PC-3 (cell line): Measurements from ENCODE around the gene PKD1L1. TPM values are rescaled to one million over a fixed set of nuclear protein-coding genes. Genes with fewer than 3 reads are reported as not detected.

ENCODE experiments used
- ATAC-seq: fragments of 200-7000 bp; cut with Tn5 transposase; 2 replicates; pipeline ENCODE4 v1.9.1; 2020; ENCODE audit warnings: mild to moderate bottlenecking, moderate library complexity
- BruUV-seq: library from RNA; stranded (reverse); fragments of 400-500 nt; replicated peaks from 2 replicates; lab custom pipeline; 2021; lab: Mats Ljungman, UMichigan
- CTCF ChIA-PET: fragments of 300-600 bp; sonication (Branson Sonifier 250); formaldehyde crosslinking; loops from one replicate; lab custom pipeline; 2022; ENCODE audit warnings: antibody characterized with exemption; lab: Charles Lee
- POLR2A ChIA-PET: fragments of 300-600 bp; sonication (Branson Sonifier 250); formaldehyde crosslinking; loops from one replicate; lab custom pipeline; 2022; ENCODE audit warnings: antibody characterized with exemption; ENCODE audit not compliant: unreplicated experiment; lab: Charles Lee
- DNase-seq: peaks from one replicate; pipeline ENCODE4 v3.0.0-alpha.2; 2015
- H2AFZ ChIP-seq: fragments of 300-600 bp; sonication (generic); 2 replicates; pipeline ENCODE4 v1.6.0; 2016; ENCODE audit warnings: antibody characterized with exemption, low read length
- H3F3A ChIP-seq: fragments of 300-600 bp; sonication (generic); one replicate; pipeline ENCODE4 v1.6.0; 2017; ENCODE audit warnings: antibody characterized with exemption, low read length, control low read depth, mild to moderate bottlenecking; ENCODE audit not compliant: unreplicated experiment
- H3K27ac ChIP-seq: fragments of 300-600 bp; sonication (generic); 2 replicates; pipeline ENCODE4 v1.5.1; 2016; ENCODE audit warnings: mild to moderate bottlenecking, low read length
- H3K27me3 ChIP-seq: fragments of 300-600 bp; sonication (generic); 2 replicates; pipeline ENCODE4 v1.6.1; 2016; ENCODE audit warnings: low read length, mixed read lengths
- H3K36me3 ChIP-seq: fragments of 300-600 bp; sonication (generic); 2 replicates; pipeline ENCODE4 v1.6.1; 2016; ENCODE audit warnings: low read depth, mixed run types, low read length, mixed read lengths
- H3K4me1 ChIP-seq: fragments of 300-600 bp; sonication (generic); 2 replicates; pipeline ENCODE4 v1.5.1; 2016; ENCODE audit warnings: low read length; ENCODE audit not compliant: insufficient read depth
- H3K4me2 ChIP-seq: fragments of 300-600 bp; sonication (generic); 2 replicates; pipeline ENCODE4 v1.6.0; 2016; ENCODE audit warnings: low read length
- H3K4me3 ChIP-seq: fragments of 300-600 bp; sonication (generic); 2 replicates; pipeline ENCODE4 v1.5.1; 2016; ENCODE audit warnings: mild to moderate bottlenecking, low read length, mixed read lengths
- H3K79me2 ChIP-seq: fragments of 300-600 bp; sonication (generic); 2 replicates; pipeline ENCODE4 v1.6.1; 2017; ENCODE audit warnings: low read length, mixed read lengths
- H3K9ac ChIP-seq: fragments of 300-600 bp; sonication (generic); 2 replicates; pipeline ENCODE4 v1.6.0; 2016; ENCODE audit warnings: mild to moderate bottlenecking, low read length
- H3K9me2 ChIP-seq: fragments of 300-600 bp; sonication (generic); replicated peaks from 2 replicates; pipeline ENCODE4 v1.6.1; 2016; ENCODE audit warnings: mixed run types, low read length, mixed read lengths
- H3K9me3 ChIP-seq: fragments of 300-600 bp; sonication (generic); 2 replicates; pipeline ENCODE4 v1.6.1; 2016; ENCODE audit warnings: low read length, mixed read lengths
- H4K20me1 ChIP-seq: fragments of 300-600 bp; sonication (generic); 2 replicates; pipeline ENCODE4 v1.6.1; 2016; ENCODE audit warnings: low read length, mixed read lengths
- EZH2 ChIP-seq: fragments of 300-600 bp; sonication (generic); IDR thresholded peaks from one replicate; pipeline ENCODE4 v1.6.1; 2017; ENCODE audit warnings: antibody characterized with exemption, mild to moderate bottlenecking, low read length; ENCODE audit not compliant: unreplicated experiment
- EZH2phosphoT487 ChIP-seq: fragments of 300-600 bp; sonication (generic); IDR thresholded peaks from 2 replicates; pipeline ENCODE4 v1.6.1; 2018; ENCODE audit warnings: mild to moderate bottlenecking, antibody characterized with exemption, low read length, borderline replicate concordance
- intact Hi-C: fragments of 100-400 bp; cut with micrococcal nuclease; formaldehyde crosslinking; loops from 2 replicates; pipeline ENCODE4 v1.9.0; 2023
- total RNA-seq: library from RNA; depleted of rRNA; stranded (reverse); fragments of >200 nt; gene quantifications from 2 replicates; pipeline ENCODE4 v1.2.3, GENCODE V29; 2014
- TF ChIP-seq, protein P1 (sequence below): fragments of 300-600 bp; sonication (generic); conservative IDR thresholded peaks from 2 replicates; pipeline ENCODE4 v1.5.1; 2017; ENCODE audit warnings: antibody characterized with exemption, low read depth, mild to moderate bottlenecking, low read length

Gene PKD1L1
- total RNA-seq, 1 experiment from 2014 or later, result 0.04 TPM

DNA sequence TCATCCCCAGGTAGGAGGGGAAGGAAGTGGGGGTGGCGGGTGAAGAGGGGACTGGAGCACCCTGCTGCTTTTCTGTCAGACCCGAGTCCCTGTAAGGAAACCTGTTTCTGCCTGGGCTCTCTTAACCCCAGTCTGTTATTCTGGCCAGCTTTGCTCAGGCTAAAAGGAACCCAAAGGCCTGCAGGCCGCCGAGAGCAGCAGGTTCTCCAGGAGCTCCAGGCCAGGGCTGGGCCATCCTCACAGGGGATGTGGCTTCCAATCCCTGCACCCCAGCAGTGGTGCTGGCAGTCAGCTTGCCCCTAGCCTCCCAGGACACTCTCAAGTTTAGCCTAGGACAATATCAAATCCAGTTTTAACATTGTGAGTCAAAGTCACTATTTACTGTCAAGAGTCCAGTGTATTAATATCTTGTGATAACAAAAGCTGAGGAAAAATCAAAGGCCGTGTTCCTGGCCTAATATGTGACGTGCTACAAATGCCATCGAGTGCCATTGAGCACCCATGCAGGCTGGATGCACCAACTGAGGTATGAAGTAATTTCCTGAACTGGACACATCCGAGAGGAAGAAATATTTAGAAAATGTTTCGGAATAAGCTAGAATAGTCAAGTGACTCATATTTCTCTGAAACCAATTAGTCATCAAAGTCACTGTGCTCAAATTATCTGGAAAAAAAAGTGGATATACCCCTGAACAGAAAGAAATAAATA, 7.0 kb downstream of the PKD1L1 start:
- H3K27ac ChIP-seq, result peak overlapping the region; percentile 52
- peak; percentile 68 for DNase-seq
- H3K9me2 ChIP-seq, result no peaks in the 10 kb centered on the region
- CTCF ChIA-PET, result interaction anchor here (1.0 kb wide), 1 partner anchor 675 kb away, joined by 6 read pairs; no protein-coding TSS in a partner anchor
- H2AFZ ChIP-seq, result peak overlapping the region; percentile 47
- no peaks in the 10 kb centered on the region for H3K27me3 ChIP-seq
- H3K4me3 ChIP-seq, result no peak overlapping the region
- H4K20me1 ChIP-seq, result no peaks in the 10 kb centered on the region
- H3F3A ChIP-seq, result no peaks in the 10 kb centered on the region
- no TSS peak for BruUV-seq
- POLR2A ChIA-PET, result interaction anchor here (0.6 to 0.7 kb wide), 2 partner anchors 11 to 81 kb away, joined by 3 to 6 read pairs; no protein-coding TSS in a partner anchor
- no peaks in the 10 kb centered on the region for H3K9me3 ChIP-seq
- H3K9ac ChIP-seq, result no peak overlapping the region
- peak overlapping the region; percentile 42 for H3K4me2 ChIP-seq
- peaks cover 14% of the 10 kb centered on the region for H3K4me1 ChIP-seq
- peak; percentile 71 for ATAC-seq
- H3K79me2 ChIP-seq, result no peaks in the 10 kb centered on the region
- no peak for TF ChIP-seq EZH2
- TF ChIP-seq EZH2phosphoT487, result no peak
- TF ChIP-seq, protein P1, sequence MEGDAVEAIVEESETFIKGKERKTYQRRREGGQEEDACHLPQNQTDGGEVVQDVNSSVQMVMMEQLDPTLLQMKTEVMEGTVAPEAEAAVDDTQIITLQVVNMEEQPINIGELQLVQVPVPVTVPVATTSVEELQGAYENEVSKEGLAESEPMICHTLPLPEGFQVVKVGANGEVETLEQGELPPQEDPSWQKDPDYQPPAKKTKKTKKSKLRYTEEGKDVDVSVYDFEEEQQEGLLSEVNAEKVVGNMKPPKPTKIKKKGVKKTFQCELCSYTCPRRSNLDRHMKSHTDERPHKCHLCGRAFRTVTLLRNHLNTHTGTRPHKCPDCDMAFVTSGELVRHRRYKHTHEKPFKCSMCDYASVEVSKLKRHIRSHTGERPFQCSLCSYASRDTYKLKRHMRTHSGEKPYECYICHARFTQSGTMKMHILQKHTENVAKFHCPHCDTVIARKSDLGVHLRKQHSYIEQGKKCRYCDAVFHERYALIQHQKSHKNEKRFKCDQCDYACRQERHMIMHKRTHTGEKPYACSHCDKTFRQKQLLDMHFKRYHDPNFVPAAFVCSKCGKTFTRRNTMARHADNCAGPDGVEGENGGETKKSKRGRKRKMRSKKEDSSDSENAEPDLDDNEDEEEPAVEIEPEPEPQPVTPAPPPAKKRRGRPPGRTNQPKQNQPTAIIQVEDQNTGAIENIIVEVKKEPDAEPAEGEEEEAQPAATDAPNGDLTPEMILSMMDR, result no peak
- H3K36me3 ChIP-seq, result no peaks in the 10 kb centered on the region
- intact Hi-C loops, result loop anchor here (1.0 to 10.0 kb wide), 3 partner anchors 94 to 676 kb away; no protein-coding TSS in a partner anchor

DNA sequence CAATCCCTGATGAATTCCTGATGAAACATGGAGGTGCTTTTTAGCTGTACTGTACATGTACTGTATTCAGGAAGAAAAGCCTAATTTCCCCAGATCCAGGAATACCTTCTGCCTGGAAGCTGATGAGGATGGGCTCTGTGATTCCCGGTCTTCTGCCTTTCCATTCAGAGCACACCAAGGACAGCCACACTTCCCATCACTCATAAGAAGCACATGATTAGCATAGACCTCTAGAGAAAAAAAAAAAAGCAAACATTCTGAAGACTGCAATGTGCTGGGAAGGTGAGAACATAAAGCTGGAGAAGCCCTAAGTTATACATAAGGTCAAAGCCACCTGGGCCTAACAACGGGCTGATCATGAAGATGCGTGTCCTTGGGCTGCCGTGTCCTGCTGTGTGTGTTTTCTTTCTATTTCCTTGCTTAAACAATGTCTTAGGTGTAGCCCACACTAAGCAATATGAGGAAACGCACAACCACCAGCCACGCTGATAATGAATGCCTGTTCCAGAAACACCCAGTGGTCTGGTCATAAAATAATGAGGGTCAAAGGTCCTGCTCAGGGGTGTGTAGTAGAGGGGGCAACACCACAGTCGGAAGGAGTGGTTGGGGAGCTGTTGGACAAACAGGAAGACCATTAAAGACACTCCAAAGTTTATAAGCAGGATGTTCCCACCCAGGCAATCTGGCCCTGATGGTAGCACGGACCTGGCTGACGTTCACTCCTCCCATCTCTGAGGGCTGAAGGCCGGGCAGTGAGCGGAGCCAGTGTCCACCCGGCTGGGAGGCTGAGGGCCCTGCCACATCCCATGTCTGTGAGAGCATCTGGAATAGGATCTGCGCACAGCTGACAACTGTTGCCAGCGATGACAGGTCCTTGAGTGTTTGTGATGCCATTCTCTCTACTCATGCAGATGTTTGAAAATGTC, 7.9 kb downstream of the PKD1L1 start:
- H3K4me3 ChIP-seq, result no peak overlapping the region
- DNase-seq, result no peak
- no peak overlapping the region for H3K4me2 ChIP-seq
- CTCF ChIA-PET, result no interaction called here
- no peak overlapping the region for H3K9ac ChIP-seq
- no peak overlapping the region for H3K27ac ChIP-seq
- no peak for ATAC-seq
- H2AFZ ChIP-seq, result no peak overlapping the region
- no peak for TF ChIP-seq EZH2phosphoT487
- TF ChIP-seq, protein P1, result no peak
- TF ChIP-seq EZH2, result no peak
- H3F3A ChIP-seq, result no peaks in the 10 kb centered on the region
- H3K27me3 ChIP-seq, result no peaks in the 10 kb centered on the region
- H4K20me1 ChIP-seq, result no peaks in the 10 kb centered on the region
- H3K79me2 ChIP-seq, result no peaks in the 10 kb centered on the region
- POLR2A ChIA-PET, result no interaction called here
- no peaks in the 10 kb centered on the region for H3K9me2 ChIP-seq
- no peaks in the 10 kb centered on the region for H3K9me3 ChIP-seq
- H3K4me1 ChIP-seq, result peaks cover 14% of the 10 kb centered on the region
- no peaks in the 10 kb centered on the region for H3K36me3 ChIP-seq
- BruUV-seq, result no TSS peak
- intact Hi-C loops, result loop anchor here (1.0 to 10.0 kb wide), 3 partner anchors 94 to 676 kb away; no protein-coding TSS in a partner anchor
